Hypothalamus (tissue), 51 donors: Measurements from ENCODE around the gene KRT86.
A peak's percentile ranks its signal among the peaks of the same experiment; 100 is the strongest.
"Not testable (repeated sequence)": the region's sequence is repeated elsewhere in the genome, so short reads cannot be mapped to it uniquely, and the experiment has no call there.

Source experiments
- DNase-seq, 51 donors: peaks; one replicate each; lab custom pipeline; 2025; lab: John Stamatoyannopoulos, UW

Gene KRT86

GRCh38 chr12:52250048-52250990 lies 24.1 kb upstream of the KRT86 start:
- no peak for DNase-seq

- no peak for DNase-seq
Measured at GRCh38 chr12:52251367-52252051, 22.9 kb upstream of the KRT86 start.

GRCh38 chr12:52252175-52252615 lies 22.2 kb upstream of the KRT86 start:
- DNase-seq, result not testable (repeated sequence)

- DNase-seq, result no peak
Measured at GRCh38 chr12:52252728-52253343, 21.6 kb upstream of the KRT86 start.

- DNase-seq, result no peak
Measured at GRCh38 chr12:52253391-52254179, 20.9 kb upstream of the KRT86 start.

GRCh38 chr12:52254180-52254964 lies 20.1 kb upstream of the KRT86 start:
- no peak for DNase-seq

- DNase-seq, result no peak
Measured at GRCh38 chr12:52254965-52255751, 19.3 kb upstream of the KRT86 start.

- DNase-seq, result no peak
Measured at GRCh38 chr12:52255926-52256583, 18.4 kb upstream of the KRT86 start.

- no peak for DNase-seq
Measured at GRCh38 chr12:52256584-52256935, 17.9 kb upstream of the KRT86 start.

GRCh38 chr12:52257074-52257551 lies 17.3 kb upstream of the KRT86 start:
- DNase-seq, result no peak

GRCh38 chr12:52257922-52258321 lies 16.5 kb upstream of the KRT86 start:
- not testable (repeated sequence) for DNase-seq

- DNase-seq, result no peak
Measured at GRCh38 chr12:52258335-52258901, 16.0 kb upstream of the KRT86 start.

- no peak for DNase-seq
Measured at GRCh38 chr12:52259657-52260243, 14.7 kb upstream of the KRT86 start.

GRCh38 chr12:52260361-52261207 lies 13.9 kb upstream of the KRT86 start:
- peak in 2 of 51 donors; percentile 53 to 65 for DNase-seq

- no peak for DNase-seq
Measured at GRCh38 chr12:52261208-52261484, 13.3 kb upstream of the KRT86 start.

- DNase-seq, result no peak
Measured at GRCh38 chr12:52262286-52262685, 12.2 kb upstream of the KRT86 start.
